Testis (tissue), 2 donors: ENCODE data around the gene PDAP1.
A peak's percentile ranks its signal among the peaks of the same experiment; 100 is the strongest.

Source experiments
- POLR2A ChIP-seq: fragments of 450-650 bp; IDR thresholded peaks from one replicate; pipeline ENCODE4 v1.6.1; 2017; ENCODE audit warnings: antibody characterized with exemption, mild to moderate bottlenecking, moderate library complexity
- TF ChIP-seq, protein P1 (sequence below), 3 experiments: fragments of 450-650 bp in 2 of 3; fragments of 200-600 bp in 1 of 3; sonication (generic) in 1 of 3; IDR thresholded peaks; one replicate each; pipeline ENCODE4 v1.5.1; 2016 to 2019; ENCODE audit warnings: antibody characterized with exemption in 3 of 3, mild to moderate bottlenecking in 2 of 3, moderate library complexity in 1 of 3

DNA sequence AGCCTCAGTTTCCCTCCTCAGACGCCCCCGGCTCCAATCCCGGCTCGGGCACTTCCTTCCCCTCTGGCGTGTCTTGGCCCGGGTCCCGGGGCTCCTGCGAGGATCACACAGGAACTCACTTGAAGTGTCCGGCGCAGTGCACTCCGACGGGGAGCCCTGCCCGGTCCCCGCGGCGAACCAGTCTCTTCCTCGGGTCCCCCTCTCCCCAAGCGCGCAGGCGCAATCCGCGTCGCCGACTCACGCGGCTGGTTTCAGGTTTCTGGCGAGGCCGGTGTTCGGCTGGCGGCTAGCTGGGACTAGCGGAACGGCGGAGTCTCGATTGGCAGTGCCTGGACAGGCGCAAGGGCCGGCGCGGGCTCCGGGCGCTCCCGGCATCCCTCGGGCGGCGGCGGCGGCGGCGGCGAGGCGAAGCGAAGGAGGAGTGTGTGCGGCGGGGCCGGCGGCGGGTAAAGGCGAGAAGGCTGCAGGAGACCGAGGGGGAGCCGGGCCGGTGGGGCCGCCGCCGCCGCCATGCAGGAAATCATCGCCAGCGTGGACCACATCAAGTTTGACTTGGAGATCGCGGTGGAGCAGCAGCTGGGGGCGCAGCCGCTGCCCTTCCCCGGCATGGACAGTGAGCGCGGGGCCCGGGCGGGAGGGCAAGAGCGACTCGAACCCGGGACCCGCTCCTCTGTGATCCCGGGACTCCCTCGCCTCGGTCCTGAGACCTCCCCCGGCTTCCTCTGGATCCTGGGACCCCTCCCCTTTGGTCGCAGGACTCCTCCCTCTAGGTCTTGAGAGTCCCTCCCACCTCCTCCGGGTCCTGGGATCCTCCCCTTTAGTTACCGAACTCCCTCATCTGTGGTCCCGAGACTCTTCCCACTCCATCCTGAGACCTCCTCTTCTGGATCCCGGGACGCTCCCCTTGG, 30.4 kb upstream of the PDAP1 start, which contains the start of the genes CPSF4 and PTCD1:
- TF ChIP-seq, protein P1, sequence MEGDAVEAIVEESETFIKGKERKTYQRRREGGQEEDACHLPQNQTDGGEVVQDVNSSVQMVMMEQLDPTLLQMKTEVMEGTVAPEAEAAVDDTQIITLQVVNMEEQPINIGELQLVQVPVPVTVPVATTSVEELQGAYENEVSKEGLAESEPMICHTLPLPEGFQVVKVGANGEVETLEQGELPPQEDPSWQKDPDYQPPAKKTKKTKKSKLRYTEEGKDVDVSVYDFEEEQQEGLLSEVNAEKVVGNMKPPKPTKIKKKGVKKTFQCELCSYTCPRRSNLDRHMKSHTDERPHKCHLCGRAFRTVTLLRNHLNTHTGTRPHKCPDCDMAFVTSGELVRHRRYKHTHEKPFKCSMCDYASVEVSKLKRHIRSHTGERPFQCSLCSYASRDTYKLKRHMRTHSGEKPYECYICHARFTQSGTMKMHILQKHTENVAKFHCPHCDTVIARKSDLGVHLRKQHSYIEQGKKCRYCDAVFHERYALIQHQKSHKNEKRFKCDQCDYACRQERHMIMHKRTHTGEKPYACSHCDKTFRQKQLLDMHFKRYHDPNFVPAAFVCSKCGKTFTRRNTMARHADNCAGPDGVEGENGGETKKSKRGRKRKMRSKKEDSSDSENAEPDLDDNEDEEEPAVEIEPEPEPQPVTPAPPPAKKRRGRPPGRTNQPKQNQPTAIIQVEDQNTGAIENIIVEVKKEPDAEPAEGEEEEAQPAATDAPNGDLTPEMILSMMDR (IDR thresholded peaks at IDR 0.05), result peak in 2 of 3 experiments; percentile 12 to 34
- peak; percentile 23 for TF ChIP-seq POLR2A
